Tibial nerve (tissue), 4 donors: ENCODE data around the gene CTNNA3. TPM values are rescaled to one million over a fixed set of nuclear protein-coding genes. Genes with fewer than 3 reads are reported as not detected.

Source experiments
- DNase-seq, 2 donors: peaks; one replicate each; pipeline ENCODE4 v3.0.0-alpha.2; 2019; ENCODE audit warnings: low spot score in 2 of 2
- H3K27ac ChIP-seq, 4 donors: fragments of 200-600 bp; sonication (generic) in 3 of 4; one replicate each; pipeline ENCODE4 v1.5.1; 2017 to 2019; ENCODE audit warnings: mild to moderate bottlenecking in 1 of 4
- H3K27me3 ChIP-seq, 2 donors: fragments of 200-600 bp; sonication (generic) in 1 of 2; one replicate each; pipeline versions ENCODE4 v1.5.1 to v1.6.0; 2017 to 2019
- H3K36me3 ChIP-seq, 3 donors: fragments of 200-600 bp; sonication (generic); one replicate each; pipeline ENCODE4 v1.5.1; 2018 to 2019
- H3K4me1 ChIP-seq, 4 donors: fragments of 200-600 bp; sonication (generic) in 3 of 4; one replicate each; pipeline ENCODE4 v1.5.1; 2017 to 2019
- H3K4me3 ChIP-seq, 4 donors: fragments of 200-600 bp; sonication (generic) in 3 of 4; one replicate each; pipeline ENCODE4 v1.5.1; 2017 to 2019; ENCODE audit warnings: mild to moderate bottlenecking in 1 of 4, moderate library complexity in 1 of 4
- H3K9me3 ChIP-seq, 4 donors: fragments of 200-600 bp; sonication (generic) in 3 of 4; one replicate each; pipeline ENCODE4 v1.5.1; 2017 to 2019
- CTCF ChIP-seq, 5 experiments: fragments of 200-600 bp in 3 of 5; fragments of 450-650 bp in 2 of 5; sonication (generic) in 3 of 5; IDR thresholded peaks; one replicate each; pipeline ENCODE4 v1.5.1; 2016 to 2019; ENCODE audit warnings: antibody characterized with exemption in 5 of 5, mild to moderate bottlenecking in 3 of 5, moderate library complexity in 2 of 5
- EP300 ChIP-seq, 2 donors: sonication (generic); formaldehyde crosslinking; IDR thresholded peaks; one replicate each; pipeline ENCODE4 v1.6.1; 2017; ENCODE audit warnings: antibody characterized with exemption in 2 of 2, mild to moderate bottlenecking in 1 of 2
- POLR2A ChIP-seq, 2 donors: fragments of 450-650 bp; IDR thresholded peaks; one replicate each; pipeline ENCODE4 v1.6.1; 2017; ENCODE audit warnings: antibody characterized with exemption in 2 of 2, mild to moderate bottlenecking in 2 of 2, moderate library complexity in 2 of 2
- WGBS, 2 donors: methylation state at CpG; one replicate each; pipeline ENCODE4 v1.1.5; 2018; 5-methylcytosine and 5-hydroxymethylcytosine counted together
- total RNA-seq, 4 donors: library from RNA; depleted of rRNA; stranded (reverse); fragments of >200 nt; gene quantifications; one replicate each; pipeline ENCODE4 v1.1.0, GENCODE V29; 2016

Gene CTNNA3
- total RNA-seq, 4 donors from 2014 or later: 15.9 to 36.1 (median 23.1) TPM

- Histone ChIP-seq H3K27me3 (no peaks in the 10 kb centered on the region), H3K36me3 (no peaks in the 10 kb centered on the region), H3K4me3 (no peak overlapping the region), H3K27ac (no peak overlapping the region), H3K9me3 (no peaks in the 10 kb centered on the region), H3K4me1 (no peaks in the 10 kb centered on the region)
- no peak for DNase-seq
- no peak for TF ChIP-seq POLR2A (IDR thresholded peaks at IDR 0.05)
- TF ChIP-seq CTCF (IDR thresholded peaks at IDR 0.05): no peak
- TF ChIP-seq EP300 (IDR thresholded peaks at IDR 0.05): no peak
These were observed 1491.2 kb downstream of the CTNNA3 start for GRCh38 chr10:66204838-66205237.

GRCh38 chr10:66202101-66202500, 1493.9 kb downstream of the CTNNA3 start:
- Histone ChIP-seq H3K27me3 (no peaks in the 10 kb centered on the region), H3K4me1 (no peaks in the 10 kb centered on the region), H3K4me3 (no peak overlapping the region), H3K27ac (no peak overlapping the region), H3K36me3 (no peaks in the 10 kb centered on the region), H3K9me3 (no peaks in the 10 kb centered on the region)
- no peak for TF ChIP-seq CTCF (IDR thresholded peaks at IDR 0.05)
- no peak for TF ChIP-seq POLR2A (IDR thresholded peaks at IDR 0.05)
- no peak for TF ChIP-seq EP300 (IDR thresholded peaks at IDR 0.05)
- no peak for DNase-seq
- WGBS, 2 donors: 94 to 95% methylated on average over 3 of the region's 3 CpGs

- no peaks in the 10 kb centered on the region for H3K9me3 ChIP-seq
- H3K36me3 ChIP-seq: no peaks in the 10 kb centered on the region
- 70 to 74% methylated on average over 2 of the region's 2 CpGs for WGBS, 2 donors
- no peaks in the 10 kb centered on the region for H3K4me1 ChIP-seq
- no peak for TF ChIP-seq CTCF (IDR thresholded peaks at IDR 0.05)
- no peak for TF ChIP-seq POLR2A (IDR thresholded peaks at IDR 0.05)
- no peak for TF ChIP-seq EP300 (IDR thresholded peaks at IDR 0.05)
- no peak for DNase-seq
- no peak overlapping the region for H3K27ac ChIP-seq
- H3K4me3 ChIP-seq: no peak overlapping the region
- H3K27me3 ChIP-seq: no peaks in the 10 kb centered on the region
These were observed 1503.7 kb downstream of the CTNNA3 start for GRCh38 chr10:66192162-66192831.

GRCh38 chr10:66190413-66190812, 1505.6 kb downstream of the CTNNA3 start:
- no peak overlapping the region for H3K27ac ChIP-seq
- no peaks in the 10 kb centered on the region for H3K9me3 ChIP-seq
- H3K27me3 ChIP-seq: no peaks in the 10 kb centered on the region
- no peaks in the 10 kb centered on the region for H3K36me3 ChIP-seq
- TF ChIP-seq EP300 (IDR thresholded peaks at IDR 0.05) (no peak), POLR2A (IDR thresholded peaks at IDR 0.05) (no peak), CTCF (IDR thresholded peaks at IDR 0.05) (no peak)
- no peak overlapping the region for H3K4me3 ChIP-seq
- DNase-seq: no peak
- WGBS, 2 donors: 89% methylated on average over 2 of the region's 2 CpGs
- H3K4me1 ChIP-seq: no peaks in the 10 kb centered on the region

GRCh38 chr10:66189271-66189670, 1506.7 kb downstream of the CTNNA3 start:
- Histone ChIP-seq H3K27me3 (no peaks in the 10 kb centered on the region), H3K27ac (no peak overlapping the region), H3K4me3 (no peak overlapping the region), H3K36me3 (no peaks in the 10 kb centered on the region), H3K9me3 (no peaks in the 10 kb centered on the region), H3K4me1 (no peaks in the 10 kb centered on the region)
- TF ChIP-seq CTCF (IDR thresholded peaks at IDR 0.05) (no peak), EP300 (IDR thresholded peaks at IDR 0.05) (no peak), POLR2A (IDR thresholded peaks at IDR 0.05) (no peak)
- no peak for DNase-seq
